Heart left ventricle (tissue), 16 donors: ENCODE data around the gene FBXO15. TPM values are rescaled to one million over a fixed set of nuclear protein-coding genes. Genes with fewer than 3 reads are reported as not detected.

Experiments
- ATAC-seq, 4 donors: fragments of 200-7000 bp; cut with Tn5 transposase; one replicate each; pipeline ENCODE4 v1.9.1; 2020 to 2022; ENCODE audit warnings: moderate library complexity in 4 of 4, mild to moderate bottlenecking in 3 of 4, moderate number of reproducible peaks in 1 of 4
- DNase-seq, 5 donors: peaks; one replicate each; pipeline ENCODE4 v3.0.0-alpha.2; 2020
- H3K27ac ChIP-seq, 12 donors: fragments of 200-600 bp; sonication (generic) in 4 of 12; one replicate each; pipeline versions ENCODE4 v1.5.0 to v1.8.0; 2016 to 2022; ENCODE audit warnings: mild to moderate bottlenecking in 2 of 12
- H3K27me3 ChIP-seq, 9 donors: fragments of 200-600 bp; sonication (generic) in 2 of 9; one replicate each; pipeline versions ENCODE4 v1.5.1 to v1.8.0; 2016 to 2022; ENCODE audit warnings: mild to moderate bottlenecking in 3 of 9
- H3K36me3 ChIP-seq, 9 donors: fragments of 200-600 bp; sonication (generic) in 2 of 9; one replicate each; pipeline versions ENCODE4 v1.5.0 to v1.8.0; 2018 to 2022; ENCODE audit warnings: mild to moderate bottlenecking in 2 of 9
- H3K4me1 ChIP-seq, 12 donors: fragments of 200-600 bp; sonication (generic) in 4 of 12; one replicate each; pipeline versions ENCODE4 v1.5.0 to v1.8.0; 2016 to 2022; ENCODE audit warnings: mild to moderate bottlenecking in 3 of 12
- H3K4me3 ChIP-seq, 12 donors: fragments of 200-600 bp; sonication (generic) in 4 of 12; one replicate each; pipeline versions ENCODE4 v1.5.0 to v1.8.0; 2017 to 2022; ENCODE audit warnings: mild to moderate bottlenecking in 9 of 12, moderate library complexity in 4 of 12
- H3K9me3 ChIP-seq, 12 donors: fragments of 200-600 bp; sonication (generic) in 4 of 12; one replicate each; pipeline versions ENCODE4 v1.5.0 to v1.8.0; 2016 to 2022; ENCODE audit warnings: mild to moderate bottlenecking in 1 of 12
- POLR2A ChIP-seq, 2 donors: fragments of 450-650 bp; IDR thresholded peaks; one replicate each; pipeline ENCODE4 v1.6.1; 2017; ENCODE audit warnings: antibody characterized with exemption in 2 of 2, mild to moderate bottlenecking in 2 of 2, moderate library complexity in 2 of 2
- WGBS, 4 donors: extraction: QIAGEN DNeasy Blood & Tissue Kit in 2 of 4; methylation state at CpG; one replicate each; pipeline versions ENCODE4 v1.1.5 to v1.1.7; 2013 to 2018; 5-methylcytosine and 5-hydroxymethylcytosine counted together
- intact Hi-C, 10 donors: fragments of 100-400 bp; cut with DNase I; formaldehyde crosslinking; loops; one replicate each; pipeline versions ENCODE4 v1.11.1 to v1.14.2; 2022
- polyA plus RNA-seq, 2 donors: library from polyadenylated mRNA; stranded (reverse); fragments of 200-250 nt; gene quantifications; one replicate each; pipeline ENCODE4 v1.2.3, GENCODE V29; 2013
- total RNA-seq, 9 donors: library from RNA; depleted of rRNA in 2 of 9; stranded (reverse); fragments of >200 nt in 2 of 9; fragmentation: NEBNext Ultra II Directional in 3 of 9; extraction: Animal tissue kit (Norgen Biotek cat#: 25700) in 3 of 9; gene quantifications; one replicate each; pipeline versions ENCODE4 v1.1.0 to v1.2.4, GENCODE V29; 2016 to 2023
- TF ChIP-seq, protein P1 (sequence below), 12 donors: fragments of 200-600 bp; sonication (generic) in 4 of 12; IDR thresholded peaks; one replicate each; pipeline versions ENCODE4 v1.5.0 to v1.8.0; 2018 to 2022; ENCODE audit warnings: antibody characterized with exemption in 12 of 12, mild to moderate bottlenecking in 5 of 12
- donor health status: ischemic (EF 13 %, LVEDD 7.1; RV severe dilation, severe dysfunction).
- donor health status: healthy with polysubstance abuse.
- donor health status: DM: no; HTN: yes; CAD: no.
- donor health status: DM: no; HTN: no; CAD: no.
- donor health status: ischemic (EF 25% LVEDD 6.9; RV normal size, moderate dysfunction).
- donor health status: ischemic (EF 25% LVEDD 5.7; RV mildly dilated, moderate dysfunction).
- donor health status: healthy.
- donor health status: DM: yes; HTN: yes; CAD: no.
- donor health status: ischemic (EF 35%, LVEDD 5.7; RV mildly dilated, moderate dysfunction).
- donor health status: nonischemic (EF 11% LVEDD 7.7; RV severe dilation, severe dysfunction).
- donor health status: DM: yes; HTN: yes; CAD: no.
- donor health status: PGD.
- donor health status: ischemic (EF 29% LVEDD 5.4; RV normal size, mild dysfunction).
- donor health status: nonischemic (EF 23%, LVEDD 6.1; RV moderate dilation, normal function).

The FBXO15 gene
- total and polyA plus RNA-seq, 11 donors, result 0.10 to 0.84 (median 0.39) TPM; not detected in 3

DNA sequence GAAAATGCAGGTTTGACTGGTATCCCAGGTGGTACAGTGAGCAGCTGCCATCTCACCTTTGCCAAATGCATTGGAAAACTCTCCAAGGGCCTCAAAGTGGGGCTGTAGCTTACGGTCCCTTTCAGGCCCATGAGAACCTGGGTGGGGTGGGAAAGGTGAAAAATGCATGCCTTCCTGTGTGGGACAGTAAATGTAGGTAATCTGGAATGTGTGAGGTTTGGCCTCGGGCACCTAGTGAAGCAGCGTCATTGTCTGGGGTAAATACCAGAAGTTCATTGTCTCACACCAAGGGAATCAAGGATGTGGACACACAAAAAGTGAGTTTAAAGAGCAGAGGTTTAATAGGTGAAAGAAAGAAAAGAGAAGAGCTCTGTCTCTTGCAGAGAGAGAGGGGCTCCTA is 37.2 kb upstream of the FBXO15 start:
- Histone ChIP-seq H3K4me1 (no peaks in the 10 kb centered on the region), H3K27me3 (peaks cover 0 to 19% (median 6%) of the 10 kb centered on the region in 9 donors), H3K27ac (no peak overlapping the region), H3K36me3 (no peaks in the 10 kb centered on the region), H3K9me3 (no peaks in the 10 kb centered on the region), H3K4me3 (no peak overlapping the region)
- intact Hi-C loops, result no loop called here
- TF ChIP-seq POLR2A (IDR thresholded peaks at IDR 0.05), result no peak
- TF ChIP-seq, protein P1, sequence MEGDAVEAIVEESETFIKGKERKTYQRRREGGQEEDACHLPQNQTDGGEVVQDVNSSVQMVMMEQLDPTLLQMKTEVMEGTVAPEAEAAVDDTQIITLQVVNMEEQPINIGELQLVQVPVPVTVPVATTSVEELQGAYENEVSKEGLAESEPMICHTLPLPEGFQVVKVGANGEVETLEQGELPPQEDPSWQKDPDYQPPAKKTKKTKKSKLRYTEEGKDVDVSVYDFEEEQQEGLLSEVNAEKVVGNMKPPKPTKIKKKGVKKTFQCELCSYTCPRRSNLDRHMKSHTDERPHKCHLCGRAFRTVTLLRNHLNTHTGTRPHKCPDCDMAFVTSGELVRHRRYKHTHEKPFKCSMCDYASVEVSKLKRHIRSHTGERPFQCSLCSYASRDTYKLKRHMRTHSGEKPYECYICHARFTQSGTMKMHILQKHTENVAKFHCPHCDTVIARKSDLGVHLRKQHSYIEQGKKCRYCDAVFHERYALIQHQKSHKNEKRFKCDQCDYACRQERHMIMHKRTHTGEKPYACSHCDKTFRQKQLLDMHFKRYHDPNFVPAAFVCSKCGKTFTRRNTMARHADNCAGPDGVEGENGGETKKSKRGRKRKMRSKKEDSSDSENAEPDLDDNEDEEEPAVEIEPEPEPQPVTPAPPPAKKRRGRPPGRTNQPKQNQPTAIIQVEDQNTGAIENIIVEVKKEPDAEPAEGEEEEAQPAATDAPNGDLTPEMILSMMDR (IDR thresholded peaks at IDR 0.05), result no peak
- ATAC-seq (no peak), DNase-seq (no peak)
- whole genome bisulfite sequencing, 4 donors, result 72 to 84% (median 78%) methylated on average over 3 of the region's 3 CpGs

DNA sequence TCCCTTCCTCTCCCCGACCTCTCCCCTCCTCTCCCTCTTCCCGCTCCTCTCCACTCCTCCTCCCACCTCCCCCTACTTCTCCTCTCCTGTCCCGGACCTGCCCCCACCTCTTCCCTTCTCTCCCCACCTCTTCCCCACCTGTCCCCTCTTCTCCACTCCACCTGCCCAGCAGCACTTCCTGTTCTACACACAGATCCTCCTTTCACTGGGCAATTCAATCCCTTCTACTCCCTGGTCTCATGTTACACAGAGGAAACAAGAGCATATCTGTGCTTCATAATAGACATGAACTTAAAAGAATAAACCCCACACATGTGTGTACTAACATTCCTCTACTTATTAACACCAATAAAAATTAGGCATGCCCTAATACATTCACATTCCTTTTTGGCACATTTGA is 35.5 kb upstream of the FBXO15 start:
- DNase-seq, result no peak
- TF ChIP-seq, protein P1 (IDR thresholded peaks at IDR 0.05), result no peak
- no peak for TF ChIP-seq POLR2A (IDR thresholded peaks at IDR 0.05)
- Histone ChIP-seq H3K9me3 (no peaks in the 10 kb centered on the region), H3K36me3 (no peaks in the 10 kb centered on the region), H3K4me3 (no peak overlapping the region), H3K4me1 (no peaks in the 10 kb centered on the region), H3K27me3 (peaks cover 0 to 24% (median 6%) of the 10 kb centered on the region in 9 donors), H3K27ac (no peak overlapping the region)
- WGBS, 4 donors, result 34 to 56% (median 51%) methylated on average over 3 of the region's 3 CpGs
- intact Hi-C loops, result no loop called here
- no peak for ATAC-seq

DNA sequence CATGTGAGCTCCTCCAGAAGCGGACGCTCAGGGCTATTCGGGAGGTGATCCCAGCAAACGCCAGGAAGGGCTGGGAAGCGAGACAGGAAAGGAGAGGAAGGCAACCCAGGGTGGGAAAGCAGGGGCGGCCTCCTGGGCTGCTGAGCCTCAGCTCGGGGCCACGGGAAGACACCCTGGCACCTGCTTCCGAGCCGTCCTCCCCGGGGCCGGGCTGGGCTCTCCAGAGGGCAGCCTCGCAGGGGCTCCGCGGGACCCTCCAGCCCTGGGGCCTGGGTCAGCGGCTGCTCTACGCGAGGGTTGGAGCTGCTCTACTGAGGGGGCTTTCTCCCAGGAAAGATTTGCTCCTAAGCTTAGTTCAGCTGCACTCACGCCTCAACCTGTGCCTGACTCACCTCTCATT is 34.7 kb upstream of the FBXO15 start:
- DNase-seq (no peak), ATAC-seq (no peak)
- Histone ChIP-seq H3K27ac (no peak overlapping the region), H3K27me3 (peaks cover 0 to 24% (median 6%) of the 10 kb centered on the region in 9 donors), H3K9me3 (no peaks in the 10 kb centered on the region), H3K4me1 (no peaks in the 10 kb centered on the region), H3K36me3 (no peaks in the 10 kb centered on the region), H3K4me3 (no peak overlapping the region)
- intact Hi-C loops, result no loop called here
- WGBS, 4 donors, result 91 to 93% (median 92%) methylated on average over 19 of the region's 19 CpGs
- TF ChIP-seq, protein P1 (IDR thresholded peaks at IDR 0.05), result no peak
- no peak for TF ChIP-seq POLR2A (IDR thresholded peaks at IDR 0.05)

DNA sequence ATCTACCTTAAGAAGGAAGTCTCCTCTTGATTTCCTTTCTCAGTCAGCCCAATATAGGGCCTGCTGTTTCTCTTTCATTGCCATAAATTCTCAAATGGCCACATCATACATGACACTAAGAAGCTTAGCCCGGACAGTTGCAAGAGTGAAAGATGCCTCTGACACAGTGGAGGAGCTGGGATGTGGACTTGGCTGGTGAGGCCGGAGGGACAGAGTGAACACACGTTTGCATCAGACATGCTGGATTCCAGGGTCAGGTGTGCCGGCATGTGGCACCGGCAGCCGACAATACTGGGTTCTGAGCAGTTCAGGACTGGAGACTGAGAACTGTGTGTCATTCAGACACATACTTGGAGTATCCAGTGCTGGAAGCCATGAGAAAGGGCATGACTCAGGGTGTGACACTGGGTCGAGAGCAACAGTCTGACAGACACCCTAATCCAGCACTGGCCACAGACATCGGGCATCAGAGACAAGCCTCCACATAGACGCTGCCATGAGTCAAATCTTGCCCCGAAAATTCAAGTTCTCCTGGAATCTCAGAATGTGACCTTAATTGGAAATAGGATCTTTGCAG is 32.1 kb upstream of the FBXO15 start:
- intact Hi-C loops, result no loop called here
- Histone ChIP-seq H3K9me3 (no peaks in the 10 kb centered on the region), H3K27me3 (peaks cover 0 to 26% (median under 1%) of the 10 kb centered on the region in 9 donors), H3K27ac (no peak overlapping the region), H3K36me3 (no peaks in the 10 kb centered on the region), H3K4me3 (no peak overlapping the region), H3K4me1 (no peaks in the 10 kb centered on the region)
- DNase-seq (no peak), ATAC-seq (no peak)
- 78 to 89% (median 82%) methylated on average over 10 of the region's 10 CpGs for WGBS, 4 donors
- TF ChIP-seq, protein P1 (IDR thresholded peaks at IDR 0.05), result no peak
- no peak for TF ChIP-seq POLR2A (IDR thresholded peaks at IDR 0.05)
